ENCODE results near the gene BTAF1.

BTAF1 gene

DNA sequence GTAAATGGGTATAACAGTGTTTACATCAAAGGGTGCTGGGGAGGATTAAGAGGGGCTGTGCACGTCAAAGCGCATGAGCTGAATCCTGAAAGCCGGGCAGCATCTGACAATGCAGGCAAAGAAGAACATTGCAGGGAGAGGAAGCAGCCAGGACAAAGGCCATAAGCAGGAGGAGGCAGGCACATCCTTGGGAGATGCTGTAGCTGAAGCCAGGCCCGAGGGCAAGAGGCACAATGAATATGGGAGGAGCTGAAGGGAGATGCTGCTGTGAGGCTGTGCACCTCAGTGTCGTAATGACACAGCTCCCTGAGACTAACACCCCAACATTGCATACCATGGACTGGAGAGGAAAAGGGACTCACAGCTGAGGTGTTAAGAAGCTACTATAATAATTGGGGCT, 129.2 kb downstream of the BTAF1 start:
- DNase-seq (ENCODE audit: low read depth): no peak

DNA sequence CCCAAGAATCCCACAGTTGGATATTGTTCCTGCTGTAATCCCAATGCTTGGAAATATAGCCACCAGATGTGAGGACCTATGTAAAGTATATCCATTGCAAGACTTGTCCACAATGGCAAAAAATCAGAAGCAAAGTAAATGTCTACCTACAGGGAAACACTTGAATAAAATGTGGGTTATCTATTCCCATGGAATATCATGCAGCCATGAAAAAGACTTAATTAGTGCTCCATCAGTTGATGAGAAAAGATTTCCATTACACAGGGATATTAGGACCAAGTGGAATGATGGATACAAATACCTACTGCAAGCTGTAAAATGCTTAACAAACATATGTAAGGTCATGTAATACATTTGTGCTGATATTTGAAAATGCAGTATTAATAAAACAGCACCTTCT, 131.2 kb downstream of the BTAF1 start:
- no peak for DNase-seq (ENCODE audit: low read depth)

DNA sequence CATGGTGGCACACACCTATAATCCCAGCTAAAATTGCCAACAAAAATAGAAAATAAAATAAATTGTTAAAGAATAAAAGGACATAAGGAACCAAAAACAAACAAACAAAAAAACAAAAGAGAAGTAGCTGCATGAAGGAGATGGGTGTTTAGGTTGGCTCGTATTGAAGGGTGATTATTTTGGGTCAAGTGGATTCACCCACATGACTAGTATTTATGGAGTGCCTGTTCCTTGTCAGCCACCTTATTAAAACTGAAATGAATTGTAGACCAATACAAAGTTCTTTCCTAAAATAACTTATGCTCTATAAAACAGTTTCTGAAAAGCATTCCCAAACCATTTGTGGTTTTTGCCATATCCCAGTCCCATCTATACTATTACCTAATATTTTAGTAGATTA, 138.7 kb downstream of the BTAF1 start:
- no peak for DNase-seq (ENCODE audit: low read depth)

DNA sequence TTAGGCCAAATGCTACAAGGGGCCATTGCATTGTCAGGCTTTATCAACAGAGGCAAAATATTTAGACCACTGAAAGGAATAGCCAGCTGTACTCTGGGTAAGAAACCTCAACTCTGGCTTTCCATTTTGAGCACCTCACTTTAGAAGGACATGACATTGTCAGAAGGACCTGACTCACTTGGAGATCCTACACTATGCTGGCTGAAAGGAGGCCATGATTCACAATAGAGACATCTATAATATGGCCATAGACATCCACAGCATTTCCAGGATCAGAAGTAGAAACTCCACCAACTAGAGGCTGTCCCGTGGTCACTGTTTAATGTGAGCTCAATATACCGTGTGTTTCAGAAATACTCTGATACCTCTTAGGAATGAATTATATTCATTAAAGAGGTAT, 140.9 kb downstream of the BTAF1 start:
- DNase-seq (ENCODE audit: low read depth): no peak

DNA sequence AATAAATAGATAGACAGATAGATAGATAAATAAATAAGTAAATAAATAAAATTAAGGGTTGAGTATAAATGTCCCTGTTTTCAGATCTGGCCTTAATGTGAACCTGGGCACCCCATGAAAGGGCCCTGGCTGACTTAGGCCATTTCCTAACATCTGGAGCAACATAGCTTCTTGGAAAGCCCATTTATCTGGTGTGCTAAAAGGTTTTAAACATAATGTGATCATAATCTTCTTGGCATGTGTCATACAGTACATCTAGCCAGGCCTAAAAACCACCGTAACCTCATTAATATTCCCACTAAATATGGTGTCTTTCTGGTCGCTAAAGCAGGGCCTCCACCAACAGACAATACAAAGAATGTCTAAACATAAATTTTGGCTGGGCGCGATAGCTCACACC, 142.8 kb downstream of the BTAF1 start:
- DNase-seq (ENCODE audit: low read depth): no peak

DNA sequence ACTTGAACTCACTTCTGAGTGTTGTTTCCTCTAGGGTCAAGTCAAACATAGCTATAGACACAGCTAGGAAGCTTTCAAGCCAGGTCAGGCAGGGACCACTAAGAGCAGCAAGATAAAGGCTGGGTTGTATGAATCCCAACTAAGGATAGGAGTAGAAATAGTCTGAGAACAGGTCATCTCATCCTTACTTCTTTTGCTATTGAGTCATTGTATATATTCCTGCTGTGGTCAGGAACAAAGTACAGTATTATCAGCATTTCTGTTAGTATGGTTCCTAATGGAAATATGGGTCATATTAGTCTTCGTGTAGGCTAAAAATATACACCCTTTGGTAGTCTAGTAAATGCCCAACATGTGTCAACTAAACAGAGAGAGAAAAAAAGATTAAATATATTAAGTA, 145.3 kb downstream of the BTAF1 start:
- no peak for DNase-seq (ENCODE audit: low read depth)

DNA sequence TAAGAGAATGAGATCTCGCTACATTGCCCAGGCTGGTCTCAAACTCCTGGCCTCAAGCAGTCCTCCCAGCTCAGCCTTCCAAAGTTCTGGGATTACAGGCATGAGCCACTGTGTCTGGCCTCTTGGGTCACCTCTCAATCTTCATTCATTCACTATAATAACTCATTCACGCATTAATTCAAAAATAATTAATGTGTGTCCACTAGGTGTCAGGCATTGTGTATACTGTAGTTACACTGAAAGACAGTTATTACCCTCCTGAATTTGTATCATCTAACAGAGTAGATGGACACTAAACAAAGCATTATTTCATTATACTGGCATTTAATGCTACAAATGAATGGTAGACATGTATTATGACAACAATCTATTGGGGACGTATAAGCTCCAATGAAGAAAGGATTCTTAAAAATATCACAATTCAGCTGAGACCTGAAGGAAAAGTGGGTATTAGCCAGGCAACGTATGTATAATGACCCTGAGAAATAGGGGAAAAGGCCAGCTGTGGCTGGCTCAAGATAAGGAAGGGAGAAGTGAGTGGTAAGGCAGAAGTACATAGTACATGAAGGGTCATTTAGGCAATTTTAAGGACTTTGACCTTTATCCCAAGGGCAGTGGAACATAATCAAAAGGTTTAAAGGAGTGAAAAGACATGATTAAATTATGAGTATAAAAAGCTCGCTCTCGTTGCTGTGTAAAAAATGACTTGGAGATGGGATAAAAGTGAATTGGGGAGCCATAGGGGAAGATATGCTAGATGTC, 150.7 kb downstream of the BTAF1 start:
- no peak for DNase-seq (ENCODE audit: low read depth)

DNA sequence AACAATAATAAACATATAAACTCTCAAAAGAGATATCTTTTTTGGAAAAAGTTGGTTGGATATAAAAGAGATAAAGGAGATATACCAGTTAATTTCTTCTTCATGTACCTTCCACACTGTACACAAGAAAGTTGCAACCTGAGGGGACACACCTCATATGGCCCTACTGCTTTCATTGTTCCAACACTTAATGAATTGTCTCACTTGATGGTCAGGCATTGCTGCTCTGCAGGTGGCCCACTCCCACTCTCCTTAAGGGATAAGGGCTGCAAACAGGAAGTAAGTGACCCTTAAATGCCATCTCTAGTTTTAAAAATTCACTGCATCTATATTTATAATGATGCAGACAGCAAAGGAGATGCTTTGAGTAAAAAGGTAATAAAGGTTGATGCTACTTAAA, 152.3 kb downstream of the BTAF1 start:
- no peak for DNase-seq (ENCODE audit: low read depth)

DNA sequence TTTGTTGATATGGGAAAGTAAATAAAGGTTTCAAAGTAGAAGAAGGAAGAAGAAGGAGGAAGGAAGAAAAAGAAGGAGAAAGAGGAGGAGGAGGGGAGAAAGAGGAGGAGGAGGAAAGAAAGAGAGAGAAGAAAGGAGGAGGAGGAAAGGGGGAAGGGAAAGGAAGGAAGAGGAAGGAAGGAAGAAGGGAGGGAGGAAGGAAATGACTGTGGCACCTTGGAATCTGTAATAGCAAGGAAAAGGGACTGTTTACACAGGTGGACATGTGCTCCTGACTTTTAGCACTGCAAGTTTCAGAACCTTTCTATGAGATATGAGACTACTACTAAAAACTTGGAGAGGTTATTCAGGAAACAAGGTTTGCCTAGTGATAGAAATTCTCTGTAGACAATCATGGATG, 153.2 kb downstream of the BTAF1 start:
- DNase-seq (ENCODE audit: low read depth): no peak

DNA sequence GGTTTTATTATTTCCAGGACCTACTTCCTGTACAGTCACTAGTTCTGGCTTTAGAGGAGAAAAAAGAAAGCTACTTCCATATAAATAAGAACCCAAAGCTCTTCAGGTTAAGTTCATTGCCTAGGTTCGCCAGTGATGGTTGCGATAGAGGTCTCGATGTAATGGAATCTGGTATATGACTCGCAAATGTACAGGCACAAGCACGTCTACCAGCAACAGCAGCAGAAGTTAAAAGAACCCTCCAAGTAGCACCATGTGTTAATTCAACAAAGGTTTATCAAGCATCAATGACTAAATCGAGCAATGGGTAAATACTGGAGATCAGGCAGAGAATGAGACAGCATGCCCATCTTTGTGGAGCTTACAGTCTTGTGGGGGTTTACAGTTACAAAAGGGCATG, 155.4 kb downstream of the BTAF1 start:
- DNase-seq (ENCODE audit: low read depth): no peak

Measured in fibroblast of gingiva (primary cell).